Occipital lobe (tissue), 2 donors: ENCODE data around the gene MYO10. TPM values are rescaled to one million over a fixed set of nuclear protein-coding genes. Genes with fewer than 3 reads are reported as not detected.

ENCODE experiments used
- DNase-seq: peaks from one replicate; lab custom pipeline; 2025; lab: John Stamatoyannopoulos, UW
- total RNA-seq: library from RNA; depleted of rRNA; stranded (reverse); fragments of >200 nt; gene quantifications from one replicate; pipeline ENCODE4 v1.2.3, GENCODE V29; 2014

MYO10 gene
- total RNA-seq, 1 donor from 2014 or later = 31.2 TPM

GRCh38 chr5:16812911-16813310 is 123.2 kb downstream of the MYO10 start:
- no peak for DNase-seq

GRCh38 chr5:16812448-16812847 is 123.6 kb downstream of the MYO10 start:
- DNase-seq = no peak

- no peak for DNase-seq
These were observed 125.8 kb downstream of the MYO10 start for GRCh38 chr5:16810208-16810854.

GRCh38 chr5:16809395-16810207 is 126.5 kb downstream of the MYO10 start:
- peak; percentile 15 for DNase-seq

- DNase-seq = no peak
These were observed 127.1 kb downstream of the MYO10 start for GRCh38 chr5:16809010-16809394.

GRCh38 chr5:16808021-16808420 is 128.1 kb downstream of the MYO10 start:
- no peak for DNase-seq

GRCh38 chr5:16807547-16807864 is 128.6 kb downstream of the MYO10 start:
- DNase-seq = no peak

GRCh38 chr5:16806711-16807546 is 129.2 kb downstream of the MYO10 start:
- DNase-seq = no peak

GRCh38 chr5:16805486-16805885 is 130.6 kb downstream of the MYO10 start:
- DNase-seq = no peak

- no peak for DNase-seq
These were observed 132.3 kb downstream of the MYO10 start for GRCh38 chr5:16803831-16804230.

GRCh38 chr5:16800477-16800876 is 135.6 kb downstream of the MYO10 start:
- DNase-seq = no peak

GRCh38 chr5:16799796-16800195 is 136.3 kb downstream of the MYO10 start:
- no peak for DNase-seq

- no peak for DNase-seq
These were observed 138.1 kb downstream of the MYO10 start for GRCh38 chr5:16797951-16798350.

- no peak for DNase-seq
These were observed 141.7 kb downstream of the MYO10 start for GRCh38 chr5:16794269-16794913.

- no peak for DNase-seq
These were observed 143.4 kb downstream of the MYO10 start for GRCh38 chr5:16792598-16793275.

GRCh38 chr5:16791904-16792597 is 144.0 kb downstream of the MYO10 start:
- DNase-seq = no peak

GRCh38 chr5:16791036-16791705 is 144.9 kb downstream of the MYO10 start:
- no peak for DNase-seq

- DNase-seq = no peak
These were observed 147.1 kb downstream of the MYO10 start for GRCh38 chr5:16788957-16789356.

- no peak for DNase-seq
These were observed 148.8 kb downstream of the MYO10 start for GRCh38 chr5:16787278-16787677.
